Stomach (tissue), 9 donors: ENCODE results near the gene ARF4. TPM values are rescaled to one million over a fixed set of nuclear protein-coding genes. Genes with fewer than 3 reads are reported as not detected.
"Not testable (repeated sequence)": the region's sequence is repeated elsewhere in the genome, so short reads cannot be mapped to it uniquely, and the experiment has no call there.

ENCODE experiments used
- DNase-seq, 2 donors: peaks; one replicate each; pipeline versions ENCODE4 v3.0.0 to v3.0.0-alpha.2; 2013 to 2019
- H3K27ac ChIP-seq, 5 donors: fragments of 200-600 bp in 4 of 5; sonication (generic) in 4 of 5; one replicate each; pipeline ENCODE4 v1.5.1; 2013 to 2019; ENCODE audit warnings: mild to moderate bottlenecking in 1 of 5, moderate library complexity in 1 of 5
- H3K27me3 ChIP-seq, 3 donors: fragments of 200-600 bp; sonication (generic); one replicate each; pipeline ENCODE4 v1.5.1; 2017 to 2019; ENCODE audit warnings: mixed run types in 1 of 3
- H3K36me3 ChIP-seq, 4 donors: fragments of 200-600 bp; sonication (generic); 1 replicate in 3 of 4; 2 replicates in 1 of 4; pipeline ENCODE4 v1.5.1; 2016 to 2019
- H3K4me1 ChIP-seq, 4 donors: fragments of 200-600 bp; sonication (generic); one replicate each; pipeline ENCODE4 v1.5.1; 2016 to 2019
- H3K4me3 ChIP-seq, 4 donors: fragments of 200-600 bp; sonication (generic) in 3 of 4; one replicate each; pipeline ENCODE4 v1.5.1; 2016 to 2019; ENCODE audit warnings: mild to moderate bottlenecking in 1 of 4
- H3K9me3 ChIP-seq, 4 donors: fragments of 200-600 bp; sonication (generic); one replicate each; pipeline ENCODE4 v1.5.1; 2016 to 2019
- EP300 ChIP-seq: sonication (generic); formaldehyde crosslinking; IDR thresholded peaks from one replicate; pipeline ENCODE4 v1.6.1; 2017; ENCODE audit warnings: antibody characterized with exemption
- POLR2A ChIP-seq, 4 donors: fragments of 450-650 bp; IDR thresholded peaks; one replicate each; pipeline ENCODE4 v1.6.1; 2016; ENCODE audit warnings: antibody characterized with exemption in 4 of 4, control low read depth in 2 of 4, mild to moderate bottlenecking in 1 of 4, moderate library complexity in 1 of 4
- POLR2AphosphoS5 ChIP-seq, 3 donors: sonication (generic); formaldehyde crosslinking; IDR thresholded peaks; one replicate each; pipeline ENCODE4 v1.6.1; 2016; ENCODE audit warnings: antibody characterized with exemption in 3 of 3
- WGBS, 5 donors: extraction: QIAGEN DNeasy Blood & Tissue Kit in 3 of 5; methylation state at CpG; one replicate each; pipeline versions ENCODE4 v1.1.5 to v1.1.7; 2013 to 2018; 5-methylcytosine and 5-hydroxymethylcytosine counted together
- intact Hi-C: fragments of 100-400 bp; cut with DNase I; formaldehyde crosslinking; loops from one replicate; pipeline ENCODE4 v1.15.1; 2023; ENCODE audit warnings: low total_unique reads
- polyA plus RNA-seq, 3 donors: library from polyadenylated mRNA; stranded (reverse); fragments of 200-250 nt; gene quantifications; one replicate each; pipeline ENCODE4 v1.2.3, GENCODE V29; 2013
- total RNA-seq, 5 donors: library from RNA; depleted of rRNA; stranded (reverse); fragments of >200 nt; gene quantifications; one replicate each; pipeline versions ENCODE4 v1.1.0 to v1.2.3, GENCODE V29; 2014 to 2016
- TF ChIP-seq, protein P1 (sequence below), 7 experiments: fragments of 450-650 bp in 4 of 7; fragments of 200-600 bp in 3 of 7; sonication (generic) in 3 of 7; IDR thresholded peaks; one replicate each; pipeline ENCODE4 v1.5.1; 2016 to 2019; ENCODE audit warnings: antibody characterized with exemption in 7 of 7, control low read depth in 2 of 7, mild to moderate bottlenecking in 1 of 7
- donor health status: healthy with polysubstance abuse.
- donor health status: Bipolar disorder and iron deficiency.
- donor health status: healthy.

ARF4 gene
- total and polyA plus RNA-seq, 8 donors: 12.8 to 180 (median 115) TPM

DNA sequence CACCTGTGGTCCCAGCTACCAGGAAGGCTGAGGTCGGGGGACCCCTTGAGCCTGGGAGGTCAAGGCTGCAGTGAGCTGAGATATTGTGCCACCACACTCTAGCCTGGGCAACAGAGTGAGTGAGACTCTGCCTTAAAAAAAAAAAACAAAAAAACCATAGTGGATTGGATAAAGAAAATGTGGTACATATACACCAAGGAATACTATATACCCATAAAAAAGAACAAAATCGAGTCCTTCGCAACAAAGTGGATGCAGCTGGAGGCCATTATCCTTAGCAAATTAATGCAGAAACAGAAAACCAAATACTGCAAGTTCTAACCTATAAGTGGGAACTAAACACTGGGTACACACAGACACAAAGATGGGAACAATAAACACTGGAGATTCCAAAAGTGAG, 20.6 kb upstream of the ARF4 start:
- no peak overlapping the region for H3K4me3 ChIP-seq
- TF ChIP-seq POLR2AphosphoS5 (IDR thresholded peaks at IDR 0.05) (no peak), EP300 (no peak), POLR2A (IDR thresholded peaks at IDR 0.05) (no peak)
- TF ChIP-seq, protein P1, sequence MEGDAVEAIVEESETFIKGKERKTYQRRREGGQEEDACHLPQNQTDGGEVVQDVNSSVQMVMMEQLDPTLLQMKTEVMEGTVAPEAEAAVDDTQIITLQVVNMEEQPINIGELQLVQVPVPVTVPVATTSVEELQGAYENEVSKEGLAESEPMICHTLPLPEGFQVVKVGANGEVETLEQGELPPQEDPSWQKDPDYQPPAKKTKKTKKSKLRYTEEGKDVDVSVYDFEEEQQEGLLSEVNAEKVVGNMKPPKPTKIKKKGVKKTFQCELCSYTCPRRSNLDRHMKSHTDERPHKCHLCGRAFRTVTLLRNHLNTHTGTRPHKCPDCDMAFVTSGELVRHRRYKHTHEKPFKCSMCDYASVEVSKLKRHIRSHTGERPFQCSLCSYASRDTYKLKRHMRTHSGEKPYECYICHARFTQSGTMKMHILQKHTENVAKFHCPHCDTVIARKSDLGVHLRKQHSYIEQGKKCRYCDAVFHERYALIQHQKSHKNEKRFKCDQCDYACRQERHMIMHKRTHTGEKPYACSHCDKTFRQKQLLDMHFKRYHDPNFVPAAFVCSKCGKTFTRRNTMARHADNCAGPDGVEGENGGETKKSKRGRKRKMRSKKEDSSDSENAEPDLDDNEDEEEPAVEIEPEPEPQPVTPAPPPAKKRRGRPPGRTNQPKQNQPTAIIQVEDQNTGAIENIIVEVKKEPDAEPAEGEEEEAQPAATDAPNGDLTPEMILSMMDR (IDR thresholded peaks at IDR 0.05): no peak
- H3K27me3 ChIP-seq: no peaks in the 10 kb centered on the region
- H3K4me1 ChIP-seq: no peaks in the 10 kb centered on the region
- H3K9me3 ChIP-seq: no peaks in the 10 kb centered on the region
- no peak for DNase-seq
- intact Hi-C loops: no loop called here
- no peak overlapping the region for H3K27ac ChIP-seq
- 97 to 99% (median 98%) methylated on average over 3 of the region's 3 CpGs for WGBS, 5 donors
- peaks cover 0 to 23% (median 14%) of the 10 kb centered on the region in 4 donors for H3K36me3 ChIP-seq

DNA sequence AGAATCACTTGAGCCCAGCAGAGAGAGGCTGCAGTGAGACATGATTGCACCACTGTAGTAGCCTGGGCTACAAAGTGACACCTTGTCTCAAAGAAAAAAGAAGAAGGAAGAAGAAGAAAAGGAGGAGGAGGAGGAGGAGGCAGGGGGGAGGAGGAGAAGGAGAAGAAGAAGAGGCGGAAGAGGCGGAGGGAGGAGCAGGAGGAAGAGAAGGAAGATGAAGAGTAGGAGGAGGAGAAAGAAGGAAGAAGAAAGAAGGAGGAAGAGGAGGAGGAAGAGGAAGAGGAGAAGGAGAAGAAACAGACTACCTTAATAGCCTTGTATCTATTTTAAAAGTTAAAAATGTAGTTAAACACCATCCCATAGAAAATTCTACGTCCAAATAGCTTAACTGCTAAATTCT, 19.1 kb upstream of the ARF4 start:
- no peak for DNase-seq
- H3K4me3 ChIP-seq: no peak overlapping the region
- intact Hi-C loops: no loop called here
- H3K27ac ChIP-seq: no peak overlapping the region
- no peaks in the 10 kb centered on the region for H3K9me3 ChIP-seq
- H3K36me3 ChIP-seq: peaks cover 0 to 18% (median 10%) of the 10 kb centered on the region in 4 donors
- no peaks in the 10 kb centered on the region for H3K4me1 ChIP-seq
- WGBS, 5 donors: 63 to 81% (median 68%) methylated on average over 3 of the region's 3 CpGs
- H3K27me3 ChIP-seq: no peaks in the 10 kb centered on the region
- TF ChIP-seq, protein P1 (IDR thresholded peaks at IDR 0.05): no peak
- TF ChIP-seq EP300: no peak
- TF ChIP-seq POLR2A (IDR thresholded peaks at IDR 0.05): no peak

DNA sequence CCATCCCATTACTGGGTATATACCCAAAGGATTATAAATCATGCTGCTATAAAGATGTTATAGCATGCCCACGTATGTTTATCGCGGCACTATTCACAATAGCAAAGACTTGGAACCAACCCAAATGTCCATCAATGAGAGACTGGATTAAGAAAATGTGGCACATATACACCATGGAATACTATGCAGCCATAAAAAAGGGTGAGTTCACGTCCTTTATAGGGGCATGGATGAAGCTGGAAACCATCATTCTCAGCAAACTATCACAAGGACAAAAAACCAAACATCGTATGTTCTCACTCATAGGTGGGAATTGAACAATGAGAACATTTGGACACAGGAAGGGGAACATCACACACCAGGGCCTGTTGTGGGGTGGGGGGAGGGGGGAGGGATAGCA, 14.7 kb upstream of the ARF4 start:
- H3K27ac ChIP-seq, H3K27me3 ChIP-seq, intact Hi-C loops, DNase-seq, H3K4me1 ChIP-seq, H3K4me3 ChIP-seq, H3K9me3 ChIP-seq: not testable (repeated sequence)
- WGBS, 5 donors: 92 to 99% (median 98%) methylated on average over 5 of the region's 5 CpGs
- peaks cover 0 to 22% (median under 1%) of the 10 kb centered on the region in 4 donors for H3K36me3 ChIP-seq

DNA sequence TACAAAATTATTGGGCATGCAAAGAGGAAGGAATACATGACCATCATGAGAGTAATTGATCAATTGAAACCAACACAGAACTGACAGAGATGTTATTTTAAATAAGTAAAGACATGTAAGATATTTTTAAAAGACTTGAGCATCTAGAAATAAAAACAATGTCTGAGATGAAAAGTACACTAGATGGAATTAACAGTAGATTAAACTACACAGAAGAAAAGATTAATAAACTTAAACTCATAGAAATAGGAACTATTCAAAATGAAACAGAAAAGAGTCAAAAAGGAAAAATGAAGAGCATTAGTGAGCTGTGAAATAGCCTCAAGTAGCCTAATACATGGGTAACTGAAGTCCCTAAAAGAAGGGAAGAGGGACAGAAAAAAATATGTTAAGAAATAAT, 8.5 kb upstream of the ARF4 start:
- peaks cover 0 to 27% (median 4%) of the 10 kb centered on the region in 4 donors for H3K36me3 ChIP-seq
- TF ChIP-seq POLR2A (IDR thresholded peaks at IDR 0.05) (no peak), EP300 (no peak), POLR2AphosphoS5 (IDR thresholded peaks at IDR 0.05) (no peak)
- TF ChIP-seq, protein P1 (IDR thresholded peaks at IDR 0.05): no peak
- H3K4me1 ChIP-seq: no peaks in the 10 kb centered on the region
- no peaks in the 10 kb centered on the region for H3K9me3 ChIP-seq
- H3K4me3 ChIP-seq: no peak overlapping the region
- no peak overlapping the region for H3K27ac ChIP-seq
- intact Hi-C loops: no loop called here
- H3K27me3 ChIP-seq: no peaks in the 10 kb centered on the region
- DNase-seq: no peak

DNA sequence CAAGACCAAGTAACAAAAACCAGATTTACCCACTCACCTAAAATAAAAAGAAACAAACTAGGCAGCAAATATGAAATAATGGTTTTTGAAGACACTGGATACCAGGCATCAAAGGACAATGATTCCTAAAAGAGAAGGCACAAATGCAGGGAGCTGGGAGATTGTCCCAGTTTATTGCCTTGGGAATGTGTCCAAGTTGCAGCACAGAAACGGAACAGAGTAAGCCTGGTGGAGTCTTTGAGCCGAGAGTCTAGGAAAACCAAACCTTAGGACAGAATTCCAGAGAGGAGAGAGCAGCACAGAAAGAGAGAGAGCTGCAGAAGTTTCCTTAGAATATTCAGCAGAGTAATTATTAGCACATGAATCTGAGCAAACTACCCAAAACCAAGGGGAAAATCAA, 7.8 kb upstream of the ARF4 start:
- DNase-seq: no peak
- intact Hi-C loops: no loop called here
- WGBS, 5 donors: 71 to 97% (median 89%) methylated on average over 2 of the region's 2 CpGs
- Histone ChIP-seq H3K36me3 (peaks cover 0 to 27% (median 4%) of the 10 kb centered on the region in 4 donors), H3K4me1 (no peaks in the 10 kb centered on the region), H3K27me3 (no peaks in the 10 kb centered on the region), H3K4me3 (no peak overlapping the region), H3K27ac (no peak overlapping the region), H3K9me3 (no peaks in the 10 kb centered on the region)
- TF ChIP-seq, protein P1 (IDR thresholded peaks at IDR 0.05): no peak
- TF ChIP-seq POLR2A (IDR thresholded peaks at IDR 0.05) (no peak), POLR2AphosphoS5 (IDR thresholded peaks at IDR 0.05) (no peak), EP300 (no peak)
